ENCODE measurements around the gene THSD7A.

The THSD7A gene

DNA sequence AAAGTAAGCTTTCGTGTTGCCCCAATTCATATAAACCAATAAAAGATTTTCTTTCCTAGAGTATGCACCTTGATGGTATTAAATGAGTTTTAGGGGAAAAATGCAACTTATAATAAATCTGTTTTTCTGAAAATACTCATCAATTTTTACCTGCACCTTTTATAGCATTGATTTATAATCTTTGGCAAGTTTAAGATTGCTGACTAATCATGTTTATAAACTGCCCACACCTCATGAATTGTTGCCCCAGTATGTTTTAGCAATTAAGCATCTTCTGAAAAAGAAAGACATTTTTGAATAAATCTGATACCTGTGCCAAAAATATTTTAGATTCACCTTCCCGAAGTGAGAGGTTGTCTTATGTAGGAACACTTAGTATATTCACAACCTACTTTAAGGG is 420.0 kb downstream of the THSD7A start:
- DNase-seq (ENCODE audit: low read depth): no peak

DNA sequence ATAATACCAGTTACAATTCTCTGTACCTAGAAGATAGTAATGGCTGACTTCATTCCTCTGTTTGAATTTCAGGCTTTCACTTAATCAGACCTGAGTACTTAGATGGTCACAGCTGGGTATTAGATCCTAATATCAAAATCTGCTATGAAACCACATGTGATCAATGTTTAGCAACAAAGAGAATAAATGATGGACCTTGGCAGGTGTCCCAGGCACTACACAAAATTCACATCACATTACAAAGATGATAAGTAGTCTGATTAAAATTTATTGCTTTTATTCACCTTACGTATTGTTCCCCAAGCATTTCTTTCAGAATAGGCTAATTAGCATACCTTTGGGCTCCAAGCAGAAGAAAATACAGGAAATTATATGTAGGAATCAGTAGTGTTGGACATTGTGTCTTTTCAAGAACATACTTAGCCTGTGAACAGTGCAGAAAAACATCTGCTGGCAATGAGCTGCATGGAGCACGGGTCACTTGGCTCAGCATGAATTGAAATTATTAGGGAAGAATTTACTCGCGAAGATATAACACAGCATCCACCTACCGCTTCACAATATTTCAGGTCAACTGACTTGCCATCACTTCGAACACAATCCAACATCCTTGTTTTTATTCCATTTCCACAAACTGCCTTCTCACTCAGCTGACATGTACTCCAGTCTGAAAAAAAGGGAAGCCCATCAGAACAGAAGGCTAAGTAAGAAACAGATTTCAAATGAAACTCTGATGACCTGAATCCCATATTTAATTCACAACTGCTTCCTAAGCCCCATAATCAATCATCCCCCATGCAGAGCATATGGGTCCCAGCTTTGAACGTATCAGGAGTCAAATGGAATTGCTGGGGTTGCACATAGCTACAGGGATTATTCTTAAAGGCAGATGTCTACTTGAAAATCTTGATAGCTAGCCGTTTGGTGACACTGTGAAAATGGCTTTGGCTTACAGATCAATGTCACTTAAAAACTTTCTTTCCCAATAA is 421.0 kb downstream of the THSD7A start:
- no peak for DNase-seq (ENCODE audit: low read depth)

DNA sequence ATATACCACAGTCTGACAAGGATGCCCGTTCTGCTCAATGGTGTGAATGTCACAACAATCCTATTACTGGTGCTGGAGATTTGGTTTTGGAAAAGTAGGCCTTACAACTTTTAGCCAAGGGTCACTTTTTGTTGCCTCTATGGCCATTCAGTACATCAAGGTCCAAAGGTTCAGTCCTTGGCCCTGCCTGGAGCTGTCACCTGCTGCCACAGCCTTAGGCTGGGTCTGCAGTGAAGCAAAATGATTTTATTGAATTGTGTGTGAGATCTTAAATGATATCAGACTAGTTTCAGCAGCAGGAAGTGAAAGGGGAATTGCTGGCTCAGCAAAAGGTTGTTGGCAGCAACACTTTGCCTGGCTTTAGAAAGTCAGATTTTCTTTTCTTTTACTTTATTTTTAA is 427.6 kb downstream of the THSD7A start:
- DNase-seq (ENCODE audit: low read depth): no peak

DNA sequence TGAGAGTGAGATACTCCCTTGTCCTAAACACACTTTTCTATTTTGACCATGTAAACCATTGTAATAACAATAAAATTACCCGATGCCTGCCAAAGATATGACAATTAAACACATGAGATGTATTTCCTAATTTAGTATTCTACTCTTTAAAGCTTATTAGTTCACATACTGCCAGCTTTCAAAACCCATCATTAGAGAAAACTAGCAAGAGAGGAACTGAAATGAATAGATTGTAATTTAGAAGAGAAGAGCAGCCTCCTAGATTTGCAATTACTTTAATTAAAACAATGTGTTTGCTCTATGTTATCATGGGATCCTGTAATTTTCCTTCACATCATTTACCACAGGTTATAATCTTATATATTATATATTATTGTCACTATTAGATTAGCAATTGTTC is 428.2 kb downstream of the THSD7A start:
- DNase-seq (ENCODE audit: low read depth): no peak

DNA sequence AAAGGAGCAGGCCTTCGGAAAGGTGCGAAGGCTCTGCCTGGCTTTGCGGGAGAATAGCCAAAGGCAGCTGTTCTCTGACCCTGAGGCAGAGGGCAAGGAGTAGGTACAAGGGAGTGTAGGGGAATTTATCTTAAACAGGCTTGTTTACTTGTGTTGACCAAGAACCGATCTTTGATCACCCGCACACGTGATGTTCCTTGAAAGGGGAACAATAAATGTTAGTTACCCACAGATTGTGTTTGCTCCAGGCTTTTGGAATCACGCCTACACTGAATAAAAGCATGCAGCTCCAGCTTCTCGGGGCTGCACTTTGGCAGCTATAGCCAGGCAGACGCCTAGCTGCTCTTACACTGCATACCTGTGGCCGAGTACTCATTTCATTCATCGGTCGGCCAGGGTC is 437.6 kb downstream of the THSD7A start:
- DNase-seq (ENCODE audit: low read depth): no peak

DNA sequence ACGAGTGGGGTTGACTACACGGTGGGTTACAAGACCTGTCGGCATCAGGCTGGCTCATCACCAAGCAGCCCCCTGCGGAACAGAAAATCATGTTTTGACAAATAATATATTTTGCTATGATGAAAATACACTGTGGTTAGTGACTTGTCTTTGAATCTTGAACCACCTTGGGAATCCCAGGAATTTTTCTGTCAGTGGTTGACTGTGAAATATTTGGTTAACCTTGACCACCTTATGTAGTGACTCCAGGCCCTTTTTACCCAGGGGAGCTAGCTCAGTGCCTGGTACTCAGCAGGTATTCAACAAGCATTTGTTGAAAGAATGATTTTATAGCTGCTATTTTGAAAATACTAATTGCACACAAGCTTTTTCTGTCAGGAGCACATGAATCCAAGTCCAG is 452.4 kb downstream of the THSD7A start:
- DNase-seq (ENCODE audit: low read depth): no peak

DNA sequence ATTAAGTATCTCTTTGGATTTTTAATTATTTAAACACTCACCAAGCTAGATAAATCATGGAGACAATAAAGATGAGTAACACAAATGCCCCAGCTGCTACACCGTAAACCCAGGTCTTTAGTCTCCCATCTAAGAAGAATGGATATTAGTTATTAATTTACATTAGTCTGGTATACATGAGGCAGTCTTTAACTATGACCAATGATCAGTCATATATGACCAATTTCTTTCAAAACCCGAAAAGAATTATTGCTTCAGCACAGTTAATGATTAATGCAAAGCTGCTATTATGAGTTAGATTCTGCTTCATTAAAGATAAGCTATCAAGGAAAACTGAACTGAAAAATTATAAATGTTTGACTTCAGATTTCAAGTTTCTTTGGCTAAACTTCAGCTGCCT is 455.5 kb downstream of the THSD7A start:
- DNase-seq (ENCODE audit: low read depth): no peak

DNA sequence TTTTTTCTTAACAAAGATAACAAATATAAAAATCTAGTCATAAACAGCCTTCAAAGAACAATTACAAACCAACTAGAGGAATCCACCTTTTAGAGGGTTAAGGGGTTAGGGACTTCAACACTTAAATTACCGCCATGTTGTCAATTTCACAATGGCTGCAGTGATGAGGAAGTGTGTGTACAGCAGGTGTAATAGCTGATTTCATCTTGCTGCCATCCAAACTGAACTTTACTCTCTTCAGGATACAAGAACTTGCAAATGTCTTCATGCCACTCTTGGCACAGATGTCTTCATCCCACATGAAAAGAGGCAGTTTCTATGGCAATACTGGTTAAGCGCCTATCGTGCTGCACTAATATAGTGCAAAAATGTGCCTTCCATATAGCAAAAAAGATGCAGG is 457.4 kb downstream of the THSD7A start:
- no peak for DNase-seq (ENCODE audit: low read depth)

DNA sequence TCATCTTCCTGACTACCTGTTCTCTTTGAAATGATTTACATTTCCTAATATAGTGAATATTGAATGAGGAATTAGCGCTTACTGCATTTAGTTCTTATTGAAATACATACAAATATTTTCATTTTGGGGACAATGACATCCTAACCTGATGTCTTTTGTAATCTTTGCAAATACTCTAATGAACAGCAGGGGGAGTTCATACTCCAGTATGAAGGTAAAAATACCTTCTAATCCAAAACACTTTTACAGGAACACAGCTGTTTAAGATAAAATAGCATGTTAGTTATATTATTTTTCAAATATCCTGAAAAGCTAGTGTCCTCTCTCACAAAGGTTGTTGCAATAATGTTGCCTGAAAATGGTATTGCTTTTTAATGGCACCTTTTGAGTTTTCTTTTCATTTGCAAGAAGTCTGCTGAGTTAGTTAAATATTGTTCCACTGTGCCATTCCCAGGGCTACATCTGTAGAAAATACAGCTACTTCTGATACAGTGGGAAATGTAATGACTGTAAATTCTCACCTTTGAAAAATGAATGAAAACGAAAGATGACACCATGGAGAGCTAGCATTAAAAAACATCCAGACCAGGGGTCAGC is 458.4 kb downstream of the THSD7A start:
- DNase-seq (ENCODE audit: low read depth): peak; percentile 1

DNA sequence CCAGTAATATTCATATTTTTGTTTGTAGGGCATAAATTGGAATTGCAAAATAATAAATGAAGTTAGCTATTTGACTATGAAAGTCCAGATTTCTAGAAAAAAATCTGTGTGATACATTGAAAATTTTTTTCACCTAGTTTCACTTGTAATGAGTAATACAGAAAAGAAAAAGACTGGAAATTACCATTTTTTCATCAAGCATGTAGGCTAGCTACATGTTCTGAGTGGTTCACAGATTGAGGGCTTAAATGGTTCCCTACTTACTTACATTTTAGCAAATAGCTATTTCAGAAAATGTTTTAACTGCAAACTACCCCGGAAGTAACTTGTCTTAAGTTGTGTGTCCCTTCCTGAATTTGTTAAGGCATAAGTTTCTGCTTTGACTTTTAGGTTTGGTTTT is 462.3 kb downstream of the THSD7A start:
- DNase-seq (ENCODE audit: low read depth): no peak

DNA sequence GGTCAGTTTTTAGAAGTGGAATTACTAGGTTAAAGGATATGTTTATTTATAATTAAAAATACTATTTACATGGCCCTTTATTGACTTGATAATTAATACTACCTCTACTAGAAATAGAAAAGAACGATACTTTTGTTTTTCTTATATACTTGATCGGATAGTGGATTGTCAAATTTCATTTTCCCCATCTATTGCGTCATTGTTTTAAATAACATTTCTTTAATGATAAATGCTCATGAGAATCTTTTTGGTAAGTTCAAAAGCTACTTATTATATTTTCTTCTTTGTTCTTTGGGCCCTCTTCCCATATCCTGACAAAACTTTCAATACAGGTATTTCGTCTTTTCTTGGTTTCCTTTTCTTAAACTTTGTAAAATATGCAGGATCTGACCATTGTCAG is 465.9 kb downstream of the THSD7A start:
- no peak for DNase-seq (ENCODE audit: low read depth)

DNA sequence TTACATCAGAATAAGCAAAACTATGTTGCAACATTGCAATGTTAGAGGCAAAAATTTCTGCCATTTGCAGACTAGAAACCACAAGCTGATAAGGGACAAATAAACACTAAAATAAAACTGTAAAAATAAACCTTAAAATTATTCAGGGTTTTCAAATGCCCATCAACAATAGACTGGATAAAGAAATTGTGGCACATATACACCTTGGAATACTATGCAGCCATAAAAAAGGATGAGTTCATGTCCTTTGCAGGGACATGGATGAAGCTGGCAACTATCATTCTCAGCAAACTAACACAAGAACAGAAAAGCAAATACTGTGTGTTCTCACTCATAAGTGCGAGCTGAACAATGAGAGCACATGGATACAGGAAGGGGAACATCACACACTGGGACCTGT is 473.4 kb downstream of the THSD7A start:
- no peak for DNase-seq (ENCODE audit: low read depth)

DNA sequence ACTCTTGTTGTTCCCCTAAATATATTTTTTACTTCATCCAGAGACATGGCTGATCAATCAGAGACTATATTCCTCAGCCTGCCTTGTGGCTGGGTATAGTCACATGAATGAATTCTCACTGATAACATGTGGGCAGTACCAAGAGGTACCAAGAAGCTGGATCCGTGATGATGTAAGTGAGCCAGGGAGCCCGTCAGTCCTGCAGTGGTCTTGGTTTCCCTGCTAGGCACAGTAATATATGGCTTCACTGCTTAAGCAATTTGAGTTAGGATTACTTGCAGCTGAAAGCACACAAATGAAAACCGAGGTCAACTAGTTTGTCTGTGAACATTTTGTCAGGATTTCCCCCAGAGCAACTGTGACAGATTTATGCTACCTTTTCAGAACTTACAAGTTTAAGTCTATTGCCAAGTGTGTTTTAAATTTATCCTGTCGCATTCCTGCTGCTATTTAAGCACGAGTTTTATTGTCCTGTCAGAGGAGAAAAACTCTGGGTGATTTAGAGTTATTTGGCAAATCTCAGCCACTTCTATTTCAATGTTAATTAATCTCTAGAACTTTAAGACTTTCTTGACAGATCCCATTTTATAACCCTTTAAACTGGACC is 476.5 kb downstream of the THSD7A start:
- DNase-seq (ENCODE audit: low read depth): no peak

DNA sequence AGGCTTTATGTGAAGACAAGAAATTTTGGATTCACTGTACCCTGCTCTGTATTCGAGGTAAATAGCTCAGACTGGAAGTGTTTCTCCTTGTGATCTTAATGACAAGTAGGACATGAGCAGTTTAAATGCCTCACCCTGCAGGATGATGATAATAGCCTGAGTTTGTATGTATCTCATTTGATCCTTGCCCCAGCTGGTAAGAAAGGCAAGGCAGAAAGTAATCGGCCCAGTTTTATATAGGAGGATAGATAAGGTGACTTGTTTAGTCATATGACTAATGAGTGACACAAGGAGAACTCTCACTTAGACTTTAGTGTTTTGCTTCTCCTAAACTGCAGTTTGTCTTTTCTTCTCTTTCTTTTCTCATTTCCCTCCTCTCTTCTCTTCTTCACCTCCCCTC is 485.7 kb downstream of the THSD7A start:
- no peak for DNase-seq (ENCODE audit: low read depth)

DNA sequence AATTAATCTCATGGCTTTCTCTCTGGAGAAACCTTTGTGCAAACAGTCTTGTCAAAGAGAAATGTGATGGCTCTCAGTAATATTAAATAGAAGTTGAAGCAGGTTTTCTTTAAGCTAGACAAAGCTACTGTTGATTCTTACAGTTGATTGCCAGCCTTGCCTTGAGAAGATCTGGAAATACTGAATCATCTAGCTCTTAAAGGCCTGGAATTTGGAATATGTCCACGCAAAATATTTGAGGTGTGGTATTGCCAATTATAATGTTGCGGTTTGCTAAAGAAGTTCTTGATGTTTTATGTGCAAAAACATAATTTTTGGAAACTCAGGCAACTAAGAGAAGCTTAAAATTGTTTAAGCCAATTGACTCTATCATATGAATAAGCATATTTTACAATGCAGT is 486.4 kb downstream of the THSD7A start:
- peak; percentile 31 for DNase-seq (ENCODE audit: low read depth)

DNA sequence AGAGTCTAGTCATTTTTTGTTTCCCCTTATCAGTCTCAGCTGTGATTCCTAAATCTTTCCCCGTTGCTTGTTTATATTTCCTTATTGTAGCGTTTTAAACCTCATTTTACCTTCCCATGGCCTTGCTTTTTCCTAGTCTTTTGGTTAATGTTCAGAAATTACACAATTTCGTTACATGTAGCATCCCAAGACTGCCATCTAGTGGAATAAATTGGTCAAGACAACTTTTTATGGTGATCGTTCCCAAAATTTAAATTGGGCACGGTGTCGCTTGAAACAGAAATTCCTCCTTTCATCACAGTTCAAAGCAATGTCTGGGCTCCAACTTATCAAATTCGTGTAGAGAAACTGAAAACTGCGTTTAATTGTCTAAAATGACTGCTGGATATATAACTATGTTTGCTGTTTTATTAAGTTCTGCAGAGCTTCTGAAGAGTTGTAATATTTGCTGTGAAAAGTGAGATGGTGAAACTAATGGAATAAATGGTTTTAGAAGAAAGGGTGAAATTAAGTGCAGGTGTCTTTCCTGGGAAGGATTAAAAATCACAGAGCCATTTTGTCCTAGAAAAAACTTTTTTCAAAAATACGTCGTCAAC is 488.1 kb downstream of the THSD7A start:
- peak; percentile 42 for DNase-seq (ENCODE audit: low read depth)

DNA sequence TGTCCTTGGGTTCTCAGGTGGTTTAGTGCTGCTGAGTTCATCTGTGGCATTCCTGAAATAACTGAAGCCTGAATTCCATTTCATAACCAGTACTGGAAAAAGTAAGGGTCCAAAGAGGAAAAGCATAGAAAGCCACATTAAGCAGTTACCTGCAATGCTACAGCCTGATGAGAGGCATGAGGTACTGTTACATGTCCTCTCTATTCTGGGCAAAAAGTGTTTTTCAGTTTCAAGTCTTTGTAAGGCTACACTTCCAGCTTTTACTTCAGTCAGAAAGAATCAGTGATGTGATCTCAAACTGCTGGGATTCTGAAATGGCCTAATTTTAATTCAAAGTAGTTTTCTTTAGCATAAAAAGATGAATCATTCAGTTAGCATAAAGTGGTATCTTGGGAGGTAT is 488.9 kb downstream of the THSD7A start:
- DNase-seq (ENCODE audit: low read depth): no peak

DNA sequence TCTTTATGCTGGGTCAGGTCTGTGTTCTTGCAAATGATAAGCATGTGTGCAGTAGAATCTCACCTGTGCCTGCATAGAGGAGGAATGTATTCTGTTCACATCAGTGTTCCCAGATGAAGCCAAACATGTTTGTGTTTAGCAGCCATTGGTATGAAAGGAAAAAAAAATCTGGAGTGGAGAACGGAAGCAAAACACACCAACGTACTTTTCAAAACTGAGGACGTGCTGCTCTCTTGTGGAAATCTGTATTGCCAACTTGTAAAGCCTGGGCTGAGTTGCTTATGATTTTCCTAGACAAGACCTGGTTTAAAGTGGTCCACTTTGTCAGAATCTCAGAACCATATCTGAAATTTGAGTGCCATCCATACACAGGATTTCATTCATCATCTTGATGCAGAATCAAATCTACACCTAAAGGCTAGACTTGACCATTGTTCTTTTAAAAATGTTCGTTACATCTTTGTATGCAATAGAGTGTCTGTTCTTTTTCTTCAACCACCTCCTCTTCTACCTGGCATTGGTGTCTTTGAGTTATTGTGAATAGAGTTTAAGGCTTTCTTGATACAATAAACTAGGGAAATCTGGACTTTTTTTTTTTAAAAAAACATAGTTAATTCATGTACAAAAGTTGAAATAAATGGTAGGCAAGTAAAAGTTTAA is 490.6 kb downstream of the THSD7A start:
- DNase-seq (ENCODE audit: low read depth): peak; percentile 13

DNA sequence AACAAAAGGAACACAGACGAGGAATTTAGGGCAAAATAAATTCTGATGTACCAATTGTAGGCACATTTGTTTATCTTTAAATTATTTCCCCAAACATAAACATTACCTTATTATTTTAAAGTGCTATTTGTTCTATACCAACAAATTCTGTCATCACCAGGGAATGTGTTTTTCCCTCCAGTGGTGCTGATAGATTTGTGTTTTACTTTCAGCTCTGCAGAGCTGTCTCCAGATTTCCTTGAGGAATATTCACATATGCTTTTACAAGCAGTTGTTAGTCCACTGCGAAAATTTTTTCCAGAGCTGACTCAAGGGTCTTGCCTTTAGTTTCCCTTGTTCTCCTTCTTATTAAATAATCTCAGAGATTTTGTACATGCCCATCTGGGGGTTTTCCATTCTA is 495.6 kb downstream of the THSD7A start:
- DNase-seq (ENCODE audit: low read depth): no peak

DNA sequence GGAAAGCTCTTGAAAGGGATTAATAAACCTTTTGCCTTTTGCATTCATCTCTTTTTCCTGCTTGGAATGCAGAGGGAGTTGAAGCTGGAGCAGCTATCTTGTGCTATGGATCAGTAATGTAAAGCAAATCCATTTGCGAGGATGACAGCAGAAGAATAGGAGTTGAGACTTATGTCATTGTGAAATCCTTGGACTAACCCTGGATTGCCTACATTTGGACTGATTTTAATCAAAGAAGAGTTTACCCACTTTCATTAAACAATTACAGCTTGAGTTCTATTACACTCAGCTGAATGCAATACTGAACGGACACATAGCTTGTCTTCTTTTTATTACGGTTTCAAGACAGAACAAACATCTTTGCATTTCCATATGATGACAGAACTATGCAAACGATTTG is 496.1 kb downstream of the THSD7A start:
- no peak for DNase-seq (ENCODE audit: low read depth)

DNA sequence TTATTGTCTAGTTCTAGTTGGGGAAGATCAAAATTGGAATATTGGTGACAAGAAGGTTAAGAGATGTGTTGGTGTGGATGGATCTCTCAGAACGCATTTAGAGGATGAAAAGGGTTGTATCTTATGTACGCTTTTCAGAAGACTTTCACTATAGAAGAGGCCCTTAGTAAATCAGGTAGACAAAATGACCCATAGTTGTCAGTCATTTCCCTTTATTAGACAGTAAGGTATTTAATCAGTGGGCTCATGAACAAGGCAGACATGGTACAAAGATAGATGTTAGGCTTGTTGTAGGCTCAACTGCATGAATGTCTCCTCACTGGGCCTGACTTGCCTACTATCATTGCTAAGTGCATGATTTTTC is 499.2 kb downstream of the THSD7A start:
- DNase-seq (ENCODE audit: low read depth): no peak

DNA sequence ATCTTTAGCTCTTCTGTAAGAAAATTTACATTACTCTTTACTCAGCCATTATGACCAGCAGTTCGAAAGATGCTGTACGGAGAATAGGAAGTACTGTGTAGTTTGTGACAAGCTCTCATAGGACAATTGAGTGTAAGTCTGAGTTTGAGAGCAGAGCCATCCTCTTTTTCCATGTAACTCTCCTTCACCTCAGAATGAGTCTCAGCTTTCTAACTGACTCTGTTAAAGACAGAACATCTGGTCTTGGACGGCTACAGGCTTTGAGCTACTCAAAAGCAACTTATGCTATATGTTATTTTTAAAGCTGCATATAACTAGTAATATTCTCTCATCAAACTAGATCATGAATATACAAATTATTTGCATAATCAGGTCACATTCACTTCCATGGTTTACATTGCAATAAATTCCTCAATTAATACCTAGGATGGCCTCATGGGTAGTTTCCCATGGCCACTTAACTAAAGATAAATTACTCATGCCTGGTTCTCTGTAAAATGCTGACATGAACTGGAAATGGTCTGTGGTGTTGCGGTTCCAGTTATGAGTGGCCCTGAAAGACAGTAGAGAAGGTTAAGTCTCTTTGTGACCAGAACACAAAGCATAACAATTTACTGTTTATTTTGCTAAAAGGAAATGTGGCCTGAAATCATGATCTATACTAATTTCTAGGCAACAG is 499.7 kb downstream of the THSD7A start:
- no peak for DNase-seq (ENCODE audit: low read depth)

Data from EH (cell line).